ENCODE data around the gene ARSA.
A peak's percentile ranks its signal among the peaks of the same experiment; 100 is the strongest.
"Not testable (repeated sequence)": the region's sequence is repeated elsewhere in the genome, so short reads cannot be mapped to it uniquely, and the experiment has no call there.

Gene ARSA

GRCh38 chr22:50608996-50609395, 19.0 kb downstream of the ARSA start:
- TF ChIP-seq CTCF (IDR thresholded peaks at IDR 0.05; ENCODE audit: insufficient read depth, low read depth, low read length, missing control alignments): no peak
- DNase-seq (ENCODE audit: low read depth): no peak
- no peak overlapping the region for H3K4me3 ChIP-seq (ENCODE audit: low read depth, low read length)

- not testable (repeated sequence) for DNase-seq (ENCODE audit: low read depth); H3K4me3 ChIP-seq (ENCODE audit: low read depth, low read length)
Measured at GRCh38 chr22:50608058-50608840, 19.7 kb downstream of the ARSA start.

GRCh38 chr22:50607659-50608020, 20.3 kb downstream of the ARSA start:
- no peak for TF ChIP-seq CTCF (IDR thresholded peaks at IDR 0.05; ENCODE audit: insufficient read depth, low read depth, low read length, missing control alignments)
- no peak overlapping the region for H3K4me3 ChIP-seq (ENCODE audit: low read depth, low read length)

GRCh38 chr22:50606946-50607658, 20.9 kb downstream of the ARSA start:
- TF ChIP-seq CTCF (IDR thresholded peaks at IDR 0.05; ENCODE audit: insufficient read depth, low read depth, low read length, missing control alignments): no peak
- H3K4me3 ChIP-seq (ENCODE audit: low read depth, low read length): no peak overlapping the region
- DNase-seq (ENCODE audit: low read depth): no peak

More at GRCh38 chr22:50607659-50608020, 20.3 kb downstream of the ARSA start:
- no peak for DNase-seq (ENCODE audit: low read depth)

GRCh38 chr22:50606165-50606945, 21.6 kb downstream of the ARSA start:
- no peak for DNase-seq (ENCODE audit: low read depth)

GRCh38 chr22:50605613-50606074, 22.3 kb downstream of the ARSA start:
- TF ChIP-seq CTCF (IDR thresholded peaks at IDR 0.05; ENCODE audit: insufficient read depth, low read depth, low read length, missing control alignments): no peak
- no peak for DNase-seq (ENCODE audit: low read depth)
- no peak overlapping the region for H3K4me3 ChIP-seq (ENCODE audit: low read depth, low read length)

More at GRCh38 chr22:50606165-50606945, 21.6 kb downstream of the ARSA start:
- H3K4me3 ChIP-seq (ENCODE audit: low read depth, low read length): no peak overlapping the region
- TF ChIP-seq CTCF (IDR thresholded peaks at IDR 0.05; ENCODE audit: insufficient read depth, low read depth, low read length, missing control alignments): peak; percentile 10

Data from GM12865 (cell line).